H1 (cell line): ENCODE results near the gene TMEM97.

Source experiments
- CBX8 ChIP-seq: fragments of 300-800, 300-1000 bp; sonication (generic); IDR thresholded peaks from 2 replicates; pipeline ENCODE4 v1.7.1; 2016; ENCODE audit warnings: low read depth, low read length, borderline replicate concordance
- TBP ChIP-seq: IDR thresholded peaks from 2 replicates; pipeline ENCODE4 v1.6.1; 2011; ENCODE audit warnings: low read depth, low read length, improper control_type of control experiment

- no peak for TF ChIP-seq TBP
- no peak for TF ChIP-seq CBX8
Observed at GRCh38 chr17:28338056-28338768, 19.2 kb downstream of the TMEM97 start.
